Prostate gland (tissue), 2 donors: ENCODE results near the gene PDGFRB.

Experiments used
- POLR2A ChIP-seq: fragments of 450-650 bp; IDR thresholded peaks from one replicate; pipeline ENCODE4 v1.6.1; 2016; ENCODE audit warnings: antibody characterized with exemption, mild to moderate bottlenecking
- POLR2AphosphoS5 ChIP-seq: sonication (generic); formaldehyde crosslinking; IDR thresholded peaks from one replicate; pipeline ENCODE4 v1.6.1; 2017; ENCODE audit warnings: antibody characterized with exemption
- TF ChIP-seq, protein P1 (sequence below), 4 experiments: fragments of 200-600 bp in 2 of 4; fragments of 450-650 bp in 2 of 4; sonication (generic) in 2 of 4; IDR thresholded peaks; 1 replicate in 3 of 4; 2 replicates in 1 of 4; pipeline ENCODE4 v1.5.1; 2016 to 2019; ENCODE audit warnings: antibody characterized with exemption in 4 of 4, mild to moderate bottlenecking in 2 of 4, moderate library complexity in 2 of 4

DNA sequence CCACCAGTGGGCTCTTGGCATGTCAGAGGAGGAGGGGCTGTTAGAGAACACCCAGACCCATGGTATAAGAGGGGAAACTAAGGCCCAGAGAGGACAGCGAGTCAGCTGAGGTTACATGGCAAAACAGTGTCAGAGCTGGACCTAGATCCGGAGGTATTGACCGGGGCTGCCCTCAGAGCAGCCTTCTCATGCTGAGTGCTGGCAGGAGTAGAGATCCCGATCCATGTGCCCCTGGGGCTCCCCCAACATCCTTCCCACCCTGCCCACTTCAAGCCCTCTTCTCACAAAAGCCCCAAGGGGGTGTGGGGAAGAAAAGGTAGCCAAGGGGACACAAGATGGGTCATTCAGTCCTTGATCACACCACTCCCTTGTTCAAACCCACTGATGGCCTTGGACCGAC is 89.2 kb downstream of the PDGFRB start:
- TF ChIP-seq POLR2A = no peak
- no peak for TF ChIP-seq POLR2AphosphoS5
- TF ChIP-seq, protein P1, sequence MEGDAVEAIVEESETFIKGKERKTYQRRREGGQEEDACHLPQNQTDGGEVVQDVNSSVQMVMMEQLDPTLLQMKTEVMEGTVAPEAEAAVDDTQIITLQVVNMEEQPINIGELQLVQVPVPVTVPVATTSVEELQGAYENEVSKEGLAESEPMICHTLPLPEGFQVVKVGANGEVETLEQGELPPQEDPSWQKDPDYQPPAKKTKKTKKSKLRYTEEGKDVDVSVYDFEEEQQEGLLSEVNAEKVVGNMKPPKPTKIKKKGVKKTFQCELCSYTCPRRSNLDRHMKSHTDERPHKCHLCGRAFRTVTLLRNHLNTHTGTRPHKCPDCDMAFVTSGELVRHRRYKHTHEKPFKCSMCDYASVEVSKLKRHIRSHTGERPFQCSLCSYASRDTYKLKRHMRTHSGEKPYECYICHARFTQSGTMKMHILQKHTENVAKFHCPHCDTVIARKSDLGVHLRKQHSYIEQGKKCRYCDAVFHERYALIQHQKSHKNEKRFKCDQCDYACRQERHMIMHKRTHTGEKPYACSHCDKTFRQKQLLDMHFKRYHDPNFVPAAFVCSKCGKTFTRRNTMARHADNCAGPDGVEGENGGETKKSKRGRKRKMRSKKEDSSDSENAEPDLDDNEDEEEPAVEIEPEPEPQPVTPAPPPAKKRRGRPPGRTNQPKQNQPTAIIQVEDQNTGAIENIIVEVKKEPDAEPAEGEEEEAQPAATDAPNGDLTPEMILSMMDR (IDR thresholded peaks at IDR 0.05) = no peak
